Measurements from ENCODE around the gene MYLK2. TPM values are rescaled to one million over a fixed set of nuclear protein-coding genes. Genes with fewer than 3 reads are reported as not detected.

The MYLK2 gene
- total RNA-seq, 4 donors from 2014 or later, result 0.16 TPM; not detected in 3

DNA sequence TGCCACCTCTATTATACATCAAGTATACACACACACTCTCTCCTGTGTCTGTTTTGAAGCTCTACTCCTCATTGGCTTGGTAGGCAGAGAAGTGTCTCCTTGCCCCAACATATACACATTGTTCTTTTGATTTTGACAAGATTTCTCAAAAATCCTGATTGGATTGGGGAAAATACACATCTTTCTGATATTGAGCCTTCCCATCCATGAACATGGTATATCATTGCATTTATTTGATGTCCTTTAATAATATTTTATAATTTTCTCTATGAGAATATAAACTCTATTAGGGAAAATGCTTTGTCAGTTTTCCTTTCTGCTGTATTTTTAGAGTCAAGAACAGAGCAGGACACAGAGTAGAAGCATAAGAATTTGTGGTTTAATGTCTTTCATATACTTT, 58.5 kb downstream of the MYLK2 start:
- intact Hi-C loops (cut with DNase I; ENCODE audit: low total_unique reads), result no loop called here
- in situ Hi-C loops (cut with MboI; ENCODE audit: low pct_ligation_motif_present in 1 of 4, low pct_unique_long_range_greater_than_20kb in 1 of 4, low sequenced_read_pairs in 3 of 4), result no loop called here
- no peak for TF ChIP-seq POLR2A (IDR thresholded peaks at IDR 0.05)
- TF ChIP-seq CTCF (IDR thresholded peaks at IDR 0.05), result no peak

GRCh38 chr20:31879143-31879987, 60.2 kb downstream of the MYLK2 start:
- Histone ChIP-seq H3K36me3 (no peaks in the 10 kb centered on the region), H3K4me1 (peaks cover 0 to 10% (median 2%) of the 10 kb centered on the region in 4 donors), H3K27ac (peak overlapping the region; percentile 66 to 80 (median 70)), H3K27me3 (no peaks in the 10 kb centered on the region), H3K4me3 (peak overlapping the region; percentile 41 to 62 (median 47)), H3K9me3 (no peaks in the 10 kb centered on the region)
- DNase-seq, result peak; percentile 93
- TF ChIP-seq POLR2AphosphoS5 (IDR thresholded peaks at IDR 0.05), result peak; percentile 40 to 54 (median 47)
- no peak for TF ChIP-seq EP300 (IDR thresholded peaks at IDR 0.05; ENCODE audit: low read depth)
- TF ChIP-seq POLR2A (IDR thresholded peaks at IDR 0.05), result peak; percentile 31
- TF ChIP-seq CTCF (IDR thresholded peaks at IDR 0.05), result no peak
- intact Hi-C loops (cut with DNase I; ENCODE audit: low total_unique reads) (no loop called here), in situ Hi-C loops (cut with MboI; ENCODE audit: low pct_ligation_motif_present in 1 of 4, low pct_unique_long_range_greater_than_20kb in 1 of 4, low sequenced_read_pairs in 3 of 4) (no loop called here)
- 3 to 20% methylated on average over 2 to 45 of the region's 45 CpGs for WGBS, 2 donors (ENCODE audit: low coverage in 1 of 2)

More for the DNA sequence above, 58.5 kb downstream of the MYLK2 start:
- no peak for DNase-seq
- peaks cover 0 to 10% (median 2%) of the 10 kb centered on the region in 4 donors for H3K4me1 ChIP-seq
- H3K36me3 ChIP-seq, result no peaks in the 10 kb centered on the region
- H3K27ac ChIP-seq, result no peak overlapping the region
- no peaks in the 10 kb centered on the region for H3K9me3 ChIP-seq
- peaks cover under 1% of the 10 kb centered on the region for H3K27me3 ChIP-seq
- no peak overlapping the region for H3K4me3 ChIP-seq

DNA sequence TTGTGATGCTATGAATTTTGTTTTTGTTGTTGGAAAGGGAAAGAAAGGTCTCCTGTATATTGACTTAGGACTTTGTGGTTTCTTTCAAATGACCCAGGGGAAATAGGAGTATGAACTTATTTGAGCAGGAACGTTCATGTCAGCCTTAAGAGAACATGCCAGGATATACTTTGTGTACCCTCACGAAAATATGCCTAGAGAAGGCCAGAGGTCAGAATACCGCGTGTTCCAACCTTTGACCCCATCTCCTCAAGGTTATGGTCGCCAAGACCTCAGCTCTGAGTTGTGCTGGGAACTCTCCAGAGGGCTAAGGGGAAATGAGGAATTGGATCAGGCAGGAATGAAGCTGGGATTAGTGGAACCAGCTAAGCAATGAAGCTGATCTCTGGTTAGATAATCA, 62.8 kb downstream of the MYLK2 start:
- WGBS, 2 donors (ENCODE audit: low coverage in 1 of 2), result 52% methylated on average over 5 of the region's 5 CpGs; no CpG with 5 or more reads in 1 of the 2 donors
- Histone ChIP-seq H3K27ac (no peak overlapping the region), H3K27me3 (no peaks in the 10 kb centered on the region), H3K4me1 (peaks cover 0 to 10% (median 2%) of the 10 kb centered on the region in 4 donors), H3K9me3 (no peaks in the 10 kb centered on the region), H3K36me3 (no peaks in the 10 kb centered on the region), H3K4me3 (no peak overlapping the region)
- no peak for DNase-seq
- TF ChIP-seq EP300 (IDR thresholded peaks at IDR 0.05; ENCODE audit: low read depth), result no peak
- no peak for TF ChIP-seq POLR2A (IDR thresholded peaks at IDR 0.05)
- TF ChIP-seq POLR2AphosphoS5 (IDR thresholded peaks at IDR 0.05), result no peak
- no peak for TF ChIP-seq CTCF (IDR thresholded peaks at IDR 0.05)
- intact Hi-C loops (cut with DNase I; ENCODE audit: low total_unique reads), result no loop called here
- in situ Hi-C loops (cut with MboI; ENCODE audit: low pct_ligation_motif_present in 1 of 4, low pct_unique_long_range_greater_than_20kb in 1 of 4, low sequenced_read_pairs in 3 of 4), result no loop called here

- intact Hi-C loops (cut with DNase I; ENCODE audit: low total_unique reads), result no loop called here
- DNase-seq, result no peak
- H3K36me3 ChIP-seq, result no peaks in the 10 kb centered on the region
- H3K27ac ChIP-seq, result no peak overlapping the region
- no peaks in the 10 kb centered on the region for H3K27me3 ChIP-seq
- H3K4me1 ChIP-seq, result peaks cover 0 to 10% (median 2%) of the 10 kb centered on the region in 4 donors
- H3K9me3 ChIP-seq, result no peaks in the 10 kb centered on the region
- no peak overlapping the region for H3K4me3 ChIP-seq
- TF ChIP-seq CTCF (IDR thresholded peaks at IDR 0.05) (no peak), EP300 (IDR thresholded peaks at IDR 0.05; ENCODE audit: low read depth) (no peak), POLR2A (IDR thresholded peaks at IDR 0.05) (no peak), POLR2AphosphoS5 (IDR thresholded peaks at IDR 0.05) (no peak)
- in situ Hi-C loops (cut with MboI; ENCODE audit: low pct_ligation_motif_present in 1 of 4, low pct_unique_long_range_greater_than_20kb in 1 of 4, low sequenced_read_pairs in 3 of 4), result no loop called here
Observed at GRCh38 chr20:31883829-31884228, 64.7 kb downstream of the MYLK2 start.

Small RNA genes lying within 50 kb of the gene (small RNA-seq; reads per million reads assigned to genes)
- 0 reads per million in 4 donors for gene AL160175.1

Other genes starting within 250 kb of the MYLK2 start
- gene ID1, start 214.1 kb upstream of the MYLK2 start, total RNA-seq, result 1,000 to 10,000 TPM in 1 of 4 donors, 100 to 1,000 TPM in 3; 516 to 1,015 (median 933) TPM
- not detected for gene COX4I2, start 181.4 kb upstream of the MYLK2 start, total RNA-seq
- gene BCL2L1, start 96.5 kb upstream of the MYLK2 start, total RNA-seq, result 100 to 1,000 TPM in 3 of 4 donors, 10 to 100 TPM in 1; 98.6 to 151 (median 107) TPM
- 10 to 100 TPM in 2 of 4 donors, 1 to 10 TPM in 2; 3.2 to 15.7 (median 7.8) TPM for gene TPX2, start 80.1 kb upstream of the MYLK2 start, total RNA-seq
- gene FOXS1, start 26.2 kb downstream of the MYLK2 start, total RNA-seq, result under 1 TPM in 1 of 4 donors, not detected in 3; 0.55 TPM
- gene DUSP15, start 51.2 kb downstream of the MYLK2 start, total RNA-seq, result 1 to 10 TPM in 1 of 4 donors, not detected in 3; 1.1 TPM
- not detected for gene TTLL9, start 51.3 kb downstream of the MYLK2 start, total RNA-seq
- gene PDRG1, start 132.7 kb downstream of the MYLK2 start, total RNA-seq, result 1 to 10 TPM; 2.2 to 9.2 (median 6.5) TPM
- gene XKR7, start 148.8 kb downstream of the MYLK2 start, total RNA-seq, result under 1 TPM in 1 of 4 donors, not detected in 3; under 0.01 TPM
- gene CCM2L, start 191.1 kb downstream of the MYLK2 start, total RNA-seq, result 1 to 10 TPM; 1.7 to 4.9 (median 3.0) TPM
- 10 to 100 TPM in 3 of 4 donors, 1 to 10 TPM in 1; 9.7 to 22.7 (median 11.7) TPM for gene HCK, start 232.9 kb downstream of the MYLK2 start, total RNA-seq